RWPE2 (cell line): ENCODE measurements around the gene GNAL.
A peak's percentile ranks its signal among the peaks of the same experiment; 100 is the strongest.

Experiments used
- ATAC-seq: fragments of 200-7000 bp; cut with Tn5 transposase; 3 replicates; pipeline ENCODE4 v1.9.1; 2021; ENCODE audit warnings: low read depth
- DNase-seq: peaks from one replicate; pipeline ENCODE4 v3.0.0-alpha.2; 2020; ENCODE audit warnings: low spot score
- H3K27ac ChIP-seq: fragments of 450-650 bp; 2 replicates; pipeline ENCODE4 v1.5.1; 2017; ENCODE audit warnings: mild to moderate bottlenecking; ENCODE audit not compliant: poor library complexity, severe bottlenecking
- H3K27me3 ChIP-seq: fragments of 250-450 bp; sonication (Bioruptor Pico); 2 replicates; pipeline ENCODE4 v1.5.1; 2021; ENCODE audit warnings: mild to moderate bottlenecking, moderate library complexity; ENCODE audit not compliant: insufficient read depth, poor library complexity, severe bottlenecking
- H3K36me3 ChIP-seq: fragments of 250-450 bp; sonication (Bioruptor Pico); 2 replicates; pipeline ENCODE4 v1.5.1; 2020; ENCODE audit warnings: low read depth, mild to moderate bottlenecking, moderate library complexity
- H3K4me1 ChIP-seq: fragments of 250-450 bp; sonication (Bioruptor Pico); 2 replicates; pipeline ENCODE4 v1.5.1; 2021; ENCODE audit warnings: mild to moderate bottlenecking, moderate library complexity; ENCODE audit not compliant: insufficient read depth, poor library complexity, severe bottlenecking
- H3K4me3 ChIP-seq: fragments of 250-450 bp; sonication (Bioruptor Pico); 2 replicates; pipeline ENCODE4 v1.5.1; 2021; ENCODE audit warnings: mild to moderate bottlenecking, moderate library complexity; ENCODE audit not compliant: severe bottlenecking
- H3K9me3 ChIP-seq: fragments of 250-450 bp; sonication (Bioruptor Pico); 2 replicates; pipeline ENCODE4 v1.5.1; 2021; ENCODE audit warnings: mild to moderate bottlenecking, moderate library complexity; ENCODE audit not compliant: severe bottlenecking
- TF ChIP-seq, protein P1 (sequence below): fragments of 450-650 bp; IDR thresholded peaks from one replicate; pipeline ENCODE4 v1.5.1; 2017; ENCODE audit warnings: mild to moderate bottlenecking, moderate library complexity; ENCODE audit not compliant: poor library complexity, severe bottlenecking

GNAL gene

GRCh38 chr18:11740461-11740860, 51.4 kb downstream of the GNAL start:
- no peaks in the 10 kb centered on the region for H3K9me3 ChIP-seq
- H3K4me3 ChIP-seq = no peak overlapping the region
- DNase-seq (no peak), ATAC-seq (no peak)
- no peaks in the 10 kb centered on the region for H3K4me1 ChIP-seq
- TF ChIP-seq, protein P1, sequence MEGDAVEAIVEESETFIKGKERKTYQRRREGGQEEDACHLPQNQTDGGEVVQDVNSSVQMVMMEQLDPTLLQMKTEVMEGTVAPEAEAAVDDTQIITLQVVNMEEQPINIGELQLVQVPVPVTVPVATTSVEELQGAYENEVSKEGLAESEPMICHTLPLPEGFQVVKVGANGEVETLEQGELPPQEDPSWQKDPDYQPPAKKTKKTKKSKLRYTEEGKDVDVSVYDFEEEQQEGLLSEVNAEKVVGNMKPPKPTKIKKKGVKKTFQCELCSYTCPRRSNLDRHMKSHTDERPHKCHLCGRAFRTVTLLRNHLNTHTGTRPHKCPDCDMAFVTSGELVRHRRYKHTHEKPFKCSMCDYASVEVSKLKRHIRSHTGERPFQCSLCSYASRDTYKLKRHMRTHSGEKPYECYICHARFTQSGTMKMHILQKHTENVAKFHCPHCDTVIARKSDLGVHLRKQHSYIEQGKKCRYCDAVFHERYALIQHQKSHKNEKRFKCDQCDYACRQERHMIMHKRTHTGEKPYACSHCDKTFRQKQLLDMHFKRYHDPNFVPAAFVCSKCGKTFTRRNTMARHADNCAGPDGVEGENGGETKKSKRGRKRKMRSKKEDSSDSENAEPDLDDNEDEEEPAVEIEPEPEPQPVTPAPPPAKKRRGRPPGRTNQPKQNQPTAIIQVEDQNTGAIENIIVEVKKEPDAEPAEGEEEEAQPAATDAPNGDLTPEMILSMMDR = no peak
- H3K27ac ChIP-seq = no peak overlapping the region
- H3K36me3 ChIP-seq = no peaks in the 10 kb centered on the region
- H3K27me3 ChIP-seq = peaks cover 9% of the 10 kb centered on the region

DNA sequence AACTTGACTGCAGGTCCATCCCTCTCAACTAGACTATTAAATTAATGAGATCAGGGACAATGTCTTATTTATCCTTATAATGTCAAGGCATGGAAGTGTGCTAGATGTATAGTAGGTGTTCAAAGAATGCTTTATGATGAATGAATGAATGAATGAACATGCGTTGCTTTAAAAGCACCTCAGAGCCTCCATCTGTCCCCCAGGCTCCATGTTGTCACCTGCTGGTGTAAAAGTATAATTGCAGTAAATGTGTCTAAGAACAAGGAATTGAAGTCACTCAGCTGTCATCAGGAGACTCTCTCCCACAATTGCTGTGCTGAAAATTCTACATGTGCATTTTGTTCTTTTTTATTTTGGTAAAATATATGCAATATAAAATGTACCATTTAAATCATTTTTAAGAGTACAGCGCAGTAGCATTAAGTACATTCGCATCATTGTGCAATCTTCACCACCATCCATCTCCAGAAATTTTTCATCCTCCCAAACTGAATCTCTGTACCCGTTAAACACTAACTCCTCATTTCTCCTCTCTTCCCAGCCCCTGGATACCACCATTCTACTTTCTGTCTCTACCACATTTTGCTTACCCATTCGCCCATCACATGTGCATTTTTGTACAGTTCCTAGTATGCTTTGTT, 52.6 kb downstream of the GNAL start:
- DNase-seq (no peak), ATAC-seq (peak; percentile 40; the same call in 1 of the 3 replicates)
- H3K36me3 ChIP-seq = no peaks in the 10 kb centered on the region
- TF ChIP-seq, protein P1 = peak; percentile 59
- H3K27me3 ChIP-seq = peaks cover 12% of the 10 kb centered on the region
- no peak overlapping the region for H3K4me3 ChIP-seq
- H3K9me3 ChIP-seq = no peaks in the 10 kb centered on the region
- no peaks in the 10 kb centered on the region for H3K4me1 ChIP-seq
- H3K27ac ChIP-seq = no peak overlapping the region

- Histone ChIP-seq H3K27ac (no peak overlapping the region), H3K9me3 (no peaks in the 10 kb centered on the region), H3K36me3 (no peaks in the 10 kb centered on the region), H3K4me3 (no peak overlapping the region), H3K27me3 (peaks cover 18% of the 10 kb centered on the region), H3K4me1 (no peaks in the 10 kb centered on the region)
- TF ChIP-seq, protein P1 = no peak
- DNase-seq (no peak), ATAC-seq (no peak)
These were observed 56.5 kb downstream of the GNAL start for GRCh38 chr18:11745521-11745920.

GRCh38 chr18:11747286-11747685, 58.2 kb downstream of the GNAL start:
- no peak for ATAC-seq

DNA sequence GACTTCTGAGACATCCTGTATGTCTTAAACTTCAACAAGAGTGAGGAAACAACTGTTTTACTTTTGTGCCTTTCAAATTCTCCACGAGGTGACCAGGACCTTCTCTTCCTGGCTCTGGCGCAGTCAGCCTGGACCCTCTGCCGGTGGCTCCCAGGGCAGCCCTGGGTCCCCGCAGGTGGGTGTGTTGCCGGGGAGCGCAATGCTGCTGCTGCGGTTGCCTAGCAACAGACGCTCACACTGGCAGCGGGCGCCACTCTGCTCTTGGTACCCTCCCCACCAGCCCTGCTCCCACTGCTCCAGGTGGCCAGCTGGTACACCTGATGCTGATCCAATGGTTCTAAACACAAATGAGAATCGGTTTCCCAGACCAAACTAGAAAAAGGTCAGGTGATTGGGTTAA, 58.7 kb downstream of the GNAL start:
- Histone ChIP-seq H3K27me3 (peaks cover 34% of the 10 kb centered on the region), H3K36me3 (no peaks in the 10 kb centered on the region), H3K4me1 (no peaks in the 10 kb centered on the region), H3K27ac (no peak overlapping the region), H3K9me3 (no peaks in the 10 kb centered on the region), H3K4me3 (no peak overlapping the region)
- ATAC-seq (no peak), DNase-seq (no peak)
- TF ChIP-seq, protein P1 = no peak

More at GRCh38 chr18:11747286-11747685, 58.2 kb downstream of the GNAL start:
- Histone ChIP-seq H3K36me3 (no peaks in the 10 kb centered on the region), H3K4me1 (no peaks in the 10 kb centered on the region), H3K27ac (no peak overlapping the region), H3K4me3 (no peak overlapping the region), H3K27me3 (peaks cover 30% of the 10 kb centered on the region), H3K9me3 (no peaks in the 10 kb centered on the region)
- DNase-seq = no peak
- TF ChIP-seq, protein P1 = no peak
